ENCODE data around the gene OSBPL8. TPM values are rescaled to one million over a fixed set of nuclear protein-coding genes. Genes with fewer than 3 reads are reported as not detected.

OSBPL8 gene
- total and polyA plus RNA-seq, 2 experiments from 2014 or later, result 78.0 to 124 TPM

GRCh38 chr12:76568130-76568529 is 8.6 kb upstream of the OSBPL8 start:
- H3K4me1 Mint-ChIP-seq, result no peaks in the 10 kb centered on the region
- ATAC-seq (no peak), DNase-seq (ENCODE audit: low spot score) (no peak)
- Histone ChIP-seq H3K4me2 (no peak overlapping the region), H3K79me2 (replicated peaks; ENCODE audit: insufficient read depth) (no peaks in the 10 kb centered on the region), H2AFZ (no peak overlapping the region), H4K20me1 (replicated peaks; ENCODE audit: insufficient read depth) (no peaks in the 10 kb centered on the region), H3K4me1 (ENCODE audit: insufficient read depth) (no peaks in the 10 kb centered on the region), H3K36me3 (ENCODE audit: insufficient read depth) (no peaks in the 10 kb centered on the region), H3K27ac (ENCODE audit: low read depth) (no peak overlapping the region), H3K9me2 (ENCODE audit: insufficient read depth) (no peaks in the 10 kb centered on the region), H3F3A (replicated peaks; ENCODE audit: low read depth) (no peaks in the 10 kb centered on the region), H3K4me3 (no peak overlapping the region), H3K27me3 (ENCODE audit: insufficient read depth) (no peaks in the 10 kb centered on the region)
- no peak for TF ChIP-seq POLR2AphosphoS5 (IDR thresholded peaks at IDR 0.05; ENCODE audit: low read depth)
- H3K27me3 Mint-ChIP-seq (ENCODE audit: insufficient read depth, low read depth, poor library complexity), result peaks cover 2% of the 10 kb centered on the region
- no peak overlapping the region for H3K27ac Mint-ChIP-seq
- peaks cover 9% of the 10 kb centered on the region for H3K36me3 Mint-ChIP-seq (ENCODE audit: low read depth)
- H3K9me3 Mint-ChIP-seq, result peaks cover 13% of the 10 kb centered on the region
- no peak overlapping the region for H3K4me3 Mint-ChIP-seq

- DNase-seq (ENCODE audit: low spot score) (no peak), ATAC-seq (no peak)
- Mint-ChIP-seq H3K36me3 (ENCODE audit: low read depth) (no peaks in the 10 kb centered on the region), H3K27me3 (ENCODE audit: insufficient read depth, low read depth, poor library complexity) (peaks cover 7% of the 10 kb centered on the region), H3K27ac (no peak overlapping the region), H3K4me3 (no peak overlapping the region), H3K4me1 (peaks cover 13% of the 10 kb centered on the region), H3K9me3 (no peaks in the 10 kb centered on the region)
- no peaks in the 10 kb centered on the region for H3K9me2 ChIP-seq (ENCODE audit: insufficient read depth)
- H3K36me3 ChIP-seq (ENCODE audit: insufficient read depth), result no peaks in the 10 kb centered on the region
- peaks cover 4% of the 10 kb centered on the region; the same call in 1 of the 2 replicates for H3K4me1 ChIP-seq (ENCODE audit: insufficient read depth)
- H3K27ac ChIP-seq (ENCODE audit: low read depth), result no peak overlapping the region
- no peak overlapping the region for H3K4me3 ChIP-seq
- no peaks in the 10 kb centered on the region for H4K20me1 ChIP-seq (replicated peaks; ENCODE audit: insufficient read depth)
- no peaks in the 10 kb centered on the region for H3F3A ChIP-seq (replicated peaks; ENCODE audit: low read depth)
- H2AFZ ChIP-seq, result no peak overlapping the region
- H3K27me3 ChIP-seq (ENCODE audit: insufficient read depth), result no peaks in the 10 kb centered on the region
- peaks cover 7% of the 10 kb centered on the region for H3K79me2 ChIP-seq (replicated peaks; ENCODE audit: insufficient read depth)
- no peak overlapping the region for H3K4me2 ChIP-seq
- no peak for TF ChIP-seq POLR2AphosphoS5 (IDR thresholded peaks at IDR 0.05; ENCODE audit: low read depth)
- no peak for TF ChIP-seq EZH2 (IDR thresholded peaks at IDR 0.05; ENCODE audit: low read depth, unreplicated experiment)
- no peak for TF ChIP-seq JUNB (IDR thresholded peaks at IDR 0.05; ENCODE audit: unreplicated experiment)
- no peak for TF ChIP-seq STAT1 (IDR thresholded peaks at IDR 0.05; ENCODE audit: unreplicated experiment)
- TF ChIP-seq ZNF114 (CRISPR knock-in tag; IDR thresholded peaks at IDR 0.05), result no peak
- TF ChIP-seq CREB1 (CRISPR knock-in tag; IDR thresholded peaks at IDR 0.05; ENCODE audit: low read depth), result no peak
- TF ChIP-seq EZH2phosphoT487 (IDR thresholded peaks at IDR 0.05; ENCODE audit: unreplicated experiment), result no peak
- TF ChIP-seq, protein P1, sequence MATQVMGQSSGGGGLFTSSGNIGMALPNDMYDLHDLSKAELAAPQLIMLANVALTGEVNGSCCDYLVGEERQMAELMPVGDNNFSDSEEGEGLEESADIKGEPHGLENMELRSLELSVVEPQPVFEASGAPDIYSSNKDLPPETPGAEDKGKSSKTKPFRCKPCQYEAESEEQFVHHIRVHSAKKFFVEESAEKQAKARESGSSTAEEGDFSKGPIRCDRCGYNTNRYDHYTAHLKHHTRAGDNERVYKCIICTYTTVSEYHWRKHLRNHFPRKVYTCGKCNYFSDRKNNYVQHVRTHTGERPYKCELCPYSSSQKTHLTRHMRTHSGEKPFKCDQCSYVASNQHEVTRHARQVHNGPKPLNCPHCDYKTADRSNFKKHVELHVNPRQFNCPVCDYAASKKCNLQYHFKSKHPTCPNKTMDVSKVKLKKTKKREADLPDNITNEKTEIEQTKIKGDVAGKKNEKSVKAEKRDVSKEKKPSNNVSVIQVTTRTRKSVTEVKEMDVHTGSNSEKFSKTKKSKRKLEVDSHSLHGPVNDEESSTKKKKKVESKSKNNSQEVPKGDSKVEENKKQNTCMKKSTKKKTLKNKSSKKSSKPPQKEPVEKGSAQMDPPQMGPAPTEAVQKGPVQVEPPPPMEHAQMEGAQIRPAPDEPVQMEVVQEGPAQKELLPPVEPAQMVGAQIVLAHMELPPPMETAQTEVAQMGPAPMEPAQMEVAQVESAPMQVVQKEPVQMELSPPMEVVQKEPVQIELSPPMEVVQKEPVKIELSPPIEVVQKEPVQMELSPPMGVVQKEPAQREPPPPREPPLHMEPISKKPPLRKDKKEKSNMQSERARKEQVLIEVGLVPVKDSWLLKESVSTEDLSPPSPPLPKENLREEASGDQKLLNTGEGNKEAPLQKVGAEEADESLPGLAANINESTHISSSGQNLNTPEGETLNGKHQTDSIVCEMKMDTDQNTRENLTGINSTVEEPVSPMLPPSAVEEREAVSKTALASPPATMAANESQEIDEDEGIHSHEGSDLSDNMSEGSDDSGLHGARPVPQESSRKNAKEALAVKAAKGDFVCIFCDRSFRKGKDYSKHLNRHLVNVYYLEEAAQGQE (IDR thresholded peaks at IDR 0.05; ENCODE audit: unreplicated experiment), result no peak
- TF ChIP-seq CTCF (conservative IDR thresholded peaks at IDR 0.05; ENCODE audit: low read depth in 2 of 2), result no peak
- TF ChIP-seq ZNF331 (CRISPR knock-in tag; IDR thresholded peaks at IDR 0.05; ENCODE audit: low read depth), result no peak
- TF ChIP-seq ZNF462 (CRISPR knock-in tag; IDR thresholded peaks at IDR 0.05), result no peak
These were observed 3.5 kb upstream of the OSBPL8 start for GRCh38 chr12:76563061-76563460.

Measured in GM23338 (cell line).